ENCODE data around the gene ITGA1. TPM values are rescaled to one million over a fixed set of nuclear protein-coding genes. Genes with fewer than 3 reads are reported as not detected.

ITGA1 gene
- total RNA-seq, 1 experiment from 2014 or later, result 4.0 TPM

DNA sequence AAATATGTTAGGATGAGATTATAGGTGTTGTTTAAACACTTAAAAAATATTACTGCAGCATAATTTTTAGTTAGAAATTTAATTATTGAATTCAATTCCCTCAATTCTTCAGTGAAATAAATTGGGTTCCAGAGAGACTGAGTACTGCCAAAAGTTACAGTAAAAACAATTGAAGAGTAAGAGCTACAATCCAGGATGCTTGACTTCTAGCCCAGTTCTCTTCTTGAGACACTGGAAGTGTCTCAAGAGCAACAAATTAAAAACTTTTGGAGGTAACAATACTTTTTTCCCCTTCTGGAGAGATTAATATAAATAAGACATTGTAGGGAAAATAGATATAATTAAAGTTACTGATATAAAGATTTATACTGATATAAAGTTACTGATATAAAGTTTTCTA, 8.3 kb downstream of the ITGA1 start:
- no peak overlapping the region for H2AFZ ChIP-seq
- POLR2A ChIA-PET (ENCODE audit: unreplicated experiment), result interaction anchor here (0.6 kb wide), 1 partner anchor 53 kb away, joined by 4 read pairs; no protein-coding TSS in a partner anchor
- H3K27me3 ChIP-seq (ENCODE audit: insufficient read depth, low read depth), result no peaks in the 10 kb centered on the region
- DNase-seq, result no peak
- H3K27ac ChIP-seq, result no peak overlapping the region
- H3K4me3 ChIP-seq, result no peak overlapping the region
- peaks cover 33% of the 10 kb centered on the region for H3K79me2 ChIP-seq (ENCODE audit: low read depth)
- 0 out of 2 replicates have a peak, but pooled peaks cover 1% of the 10 kb centered on the region for H4K20me1 ChIP-seq (ENCODE audit: insufficient read depth)
- peaks cover 11% of the 10 kb centered on the region; the same call in 1 of the 2 replicates for H3F3A ChIP-seq (ENCODE audit: insufficient read depth, low read depth)
- peaks cover 8% of the 10 kb centered on the region for H3K4me1 ChIP-seq (replicated peaks; ENCODE audit: insufficient read depth)
- TF ChIP-seq, protein P1, sequence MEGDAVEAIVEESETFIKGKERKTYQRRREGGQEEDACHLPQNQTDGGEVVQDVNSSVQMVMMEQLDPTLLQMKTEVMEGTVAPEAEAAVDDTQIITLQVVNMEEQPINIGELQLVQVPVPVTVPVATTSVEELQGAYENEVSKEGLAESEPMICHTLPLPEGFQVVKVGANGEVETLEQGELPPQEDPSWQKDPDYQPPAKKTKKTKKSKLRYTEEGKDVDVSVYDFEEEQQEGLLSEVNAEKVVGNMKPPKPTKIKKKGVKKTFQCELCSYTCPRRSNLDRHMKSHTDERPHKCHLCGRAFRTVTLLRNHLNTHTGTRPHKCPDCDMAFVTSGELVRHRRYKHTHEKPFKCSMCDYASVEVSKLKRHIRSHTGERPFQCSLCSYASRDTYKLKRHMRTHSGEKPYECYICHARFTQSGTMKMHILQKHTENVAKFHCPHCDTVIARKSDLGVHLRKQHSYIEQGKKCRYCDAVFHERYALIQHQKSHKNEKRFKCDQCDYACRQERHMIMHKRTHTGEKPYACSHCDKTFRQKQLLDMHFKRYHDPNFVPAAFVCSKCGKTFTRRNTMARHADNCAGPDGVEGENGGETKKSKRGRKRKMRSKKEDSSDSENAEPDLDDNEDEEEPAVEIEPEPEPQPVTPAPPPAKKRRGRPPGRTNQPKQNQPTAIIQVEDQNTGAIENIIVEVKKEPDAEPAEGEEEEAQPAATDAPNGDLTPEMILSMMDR (conservative IDR thresholded peaks at IDR 0.05), result no peak
- no peak for TF ChIP-seq EZH2 (IDR thresholded peaks at IDR 0.05; ENCODE audit: low read depth)
- peaks cover 3% of the 10 kb centered on the region for H3K36me3 ChIP-seq (ENCODE audit: low read depth)
- CTCF ChIA-PET, result no interaction called here
- no peaks in the 10 kb centered on the region for H3K9me3 ChIP-seq (ENCODE audit: insufficient read depth, low read depth)
- intact Hi-C loops (cut with micrococcal nuclease; ENCODE audit: unreplicated experiment), result no loop called here
- BruUV-seq (replicated peaks), result no TSS peak
- H3K4me2 ChIP-seq, result no peak overlapping the region
- H3K9me2 ChIP-seq (ENCODE audit: insufficient read depth), result no peaks in the 10 kb centered on the region

- POLR2A ChIA-PET (ENCODE audit: unreplicated experiment), result no interaction called here
- CTCF ChIA-PET, result no interaction called here
- BruUV-seq (replicated peaks), result no TSS peak
- Histone ChIP-seq H3K4me3 (no peak overlapping the region), H3K79me2 (ENCODE audit: low read depth) (peaks cover 39% of the 10 kb centered on the region), H3K4me1 (replicated peaks; ENCODE audit: insufficient read depth) (peaks cover 8% of the 10 kb centered on the region), H3K27ac (no peak overlapping the region), H3K9me2 (ENCODE audit: insufficient read depth) (no peaks in the 10 kb centered on the region), H3K4me2 (no peak overlapping the region), H3K27me3 (ENCODE audit: insufficient read depth, low read depth) (no peaks in the 10 kb centered on the region), H3F3A (ENCODE audit: insufficient read depth, low read depth) (peaks cover 13% of the 10 kb centered on the region; the same call in 1 of the 2 replicates), H3K9me3 (ENCODE audit: insufficient read depth, low read depth) (no peaks in the 10 kb centered on the region), H4K20me1 (ENCODE audit: insufficient read depth) (peaks cover 7% of the 10 kb centered on the region), H2AFZ (no peak overlapping the region), H3K36me3 (ENCODE audit: low read depth) (peaks cover 9% of the 10 kb centered on the region)
- TF ChIP-seq EZH2 (IDR thresholded peaks at IDR 0.05; ENCODE audit: low read depth), result no peak
- TF ChIP-seq, protein P1 (conservative IDR thresholded peaks at IDR 0.05), result no peak
- DNase-seq, result no peak
- intact Hi-C loops (cut with micrococcal nuclease; ENCODE audit: unreplicated experiment), result no loop called here
Observed at GRCh38 chr5:52796516-52797103, 8.9 kb downstream of the ITGA1 start.

GRCh38 chr5:52798938-52799337, 11.2 kb downstream of the ITGA1 start:
- Histone ChIP-seq H3K4me2 (peak overlapping the region; percentile 87), H3K27me3 (ENCODE audit: insufficient read depth, low read depth) (no peaks in the 10 kb centered on the region), H2AFZ (peak overlapping the region; percentile 96), H3K27ac (peak overlapping the region; percentile 99; the same call in 1 of the 2 replicates), H3K9me2 (ENCODE audit: insufficient read depth) (no peaks in the 10 kb centered on the region), H3K36me3 (ENCODE audit: low read depth) (peaks cover 31% of the 10 kb centered on the region), H3K9me3 (ENCODE audit: insufficient read depth, low read depth) (no peaks in the 10 kb centered on the region), H3K4me1 (replicated peaks; ENCODE audit: insufficient read depth) (peaks cover 30% of the 10 kb centered on the region), H3K79me2 (ENCODE audit: low read depth) (peaks cover 62% of the 10 kb centered on the region), H4K20me1 (ENCODE audit: insufficient read depth) (peaks cover 27% of the 10 kb centered on the region), H3K4me3 (peak overlapping the region; percentile 68), H3F3A (ENCODE audit: insufficient read depth, low read depth) (peaks cover 13% of the 10 kb centered on the region; the same call in 1 of the 2 replicates)
- no peak for DNase-seq
- BruUV-seq (replicated peaks), result no TSS peak
- intact Hi-C loops (cut with micrococcal nuclease; ENCODE audit: unreplicated experiment), result loop anchor here (1.0 kb wide), 2 partner anchors 11 to 12 kb away; no protein-coding TSS in a partner anchor
- ChIA-PET POLR2A (ENCODE audit: unreplicated experiment) (interaction anchor here (0.6 kb wide), 1 partner anchor 604 kb away, joined by 4 read pairs; no protein-coding TSS in a partner anchor), CTCF (interaction anchor here (1.5 kb wide), 1 partner anchor 117 kb away, joined by 8 read pairs; no protein-coding TSS in a partner anchor)
- TF ChIP-seq, protein P1 (conservative IDR thresholded peaks at IDR 0.05), result no peak
- TF ChIP-seq EZH2 (IDR thresholded peaks at IDR 0.05; ENCODE audit: low read depth), result no peak
